ENCODE measurements around the gene UPP2.

Gene UPP2

DNA sequence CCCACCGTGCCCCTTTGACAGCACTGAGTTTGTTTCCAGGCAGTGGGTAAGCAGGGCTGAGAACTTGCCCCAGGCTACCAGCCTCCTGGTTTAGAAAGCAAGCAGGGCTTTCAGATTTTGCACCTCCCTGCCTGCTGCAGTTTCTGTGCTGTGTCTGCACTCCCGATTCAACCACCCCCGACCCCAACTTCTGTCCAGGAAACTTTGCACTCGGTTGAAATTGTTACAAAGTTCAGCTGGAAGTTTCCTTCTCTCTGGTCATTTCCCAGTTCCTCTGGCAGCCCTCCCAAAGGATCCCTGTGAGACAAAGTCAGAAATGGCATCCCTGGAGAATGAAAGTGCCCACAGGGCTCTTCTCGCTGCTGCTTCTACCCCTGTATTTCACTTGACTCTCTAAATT is 12.4 kb upstream of the UPP2 start:
- no peak overlapping the region for H3K4me3 ChIP-seq (ENCODE audit: low read depth, low read length)
- DNase-seq = no peak
- H3K27me3 ChIP-seq (replicated peaks) = no peaks in the 10 kb centered on the region
- in situ Hi-C loops (cut with HindIII; ENCODE audit: low pct_ligation_motif_present, low sequenced_read_pairs) = no loop called here
- H3K36me3 ChIP-seq (replicated peaks) = no peaks in the 10 kb centered on the region
- TF ChIP-seq, protein P1, sequence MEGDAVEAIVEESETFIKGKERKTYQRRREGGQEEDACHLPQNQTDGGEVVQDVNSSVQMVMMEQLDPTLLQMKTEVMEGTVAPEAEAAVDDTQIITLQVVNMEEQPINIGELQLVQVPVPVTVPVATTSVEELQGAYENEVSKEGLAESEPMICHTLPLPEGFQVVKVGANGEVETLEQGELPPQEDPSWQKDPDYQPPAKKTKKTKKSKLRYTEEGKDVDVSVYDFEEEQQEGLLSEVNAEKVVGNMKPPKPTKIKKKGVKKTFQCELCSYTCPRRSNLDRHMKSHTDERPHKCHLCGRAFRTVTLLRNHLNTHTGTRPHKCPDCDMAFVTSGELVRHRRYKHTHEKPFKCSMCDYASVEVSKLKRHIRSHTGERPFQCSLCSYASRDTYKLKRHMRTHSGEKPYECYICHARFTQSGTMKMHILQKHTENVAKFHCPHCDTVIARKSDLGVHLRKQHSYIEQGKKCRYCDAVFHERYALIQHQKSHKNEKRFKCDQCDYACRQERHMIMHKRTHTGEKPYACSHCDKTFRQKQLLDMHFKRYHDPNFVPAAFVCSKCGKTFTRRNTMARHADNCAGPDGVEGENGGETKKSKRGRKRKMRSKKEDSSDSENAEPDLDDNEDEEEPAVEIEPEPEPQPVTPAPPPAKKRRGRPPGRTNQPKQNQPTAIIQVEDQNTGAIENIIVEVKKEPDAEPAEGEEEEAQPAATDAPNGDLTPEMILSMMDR (IDR thresholded peaks at IDR 0.05; ENCODE audit: low read depth, low read length, missing control alignments) = no peak
- H3K27ac ChIP-seq = no peak overlapping the region

DNA sequence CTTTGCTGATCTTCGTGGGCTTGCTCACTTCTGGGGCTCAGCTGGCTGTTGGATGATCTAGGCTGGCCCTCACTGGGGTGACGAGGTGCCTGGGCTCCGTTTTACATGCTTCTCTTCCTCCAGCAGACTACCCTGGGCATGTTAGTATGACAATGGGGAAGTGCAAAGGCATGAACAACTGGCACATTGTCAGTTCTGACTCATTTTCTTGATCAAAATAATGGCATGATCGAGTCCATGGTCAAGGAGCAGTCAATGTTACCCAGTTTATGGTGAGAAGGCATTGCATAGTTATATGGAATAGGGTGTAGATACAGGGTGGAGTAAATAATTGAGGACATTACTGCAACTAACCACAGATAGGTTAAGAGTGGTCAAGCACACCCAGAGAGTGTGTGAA is 10.0 kb upstream of the UPP2 start:
- Histone ChIP-seq H3K27me3 (replicated peaks) (no peaks in the 10 kb centered on the region), H3K36me3 (replicated peaks) (no peaks in the 10 kb centered on the region), H3K4me3 (ENCODE audit: low read depth, low read length) (no peak overlapping the region), H3K27ac (no peak overlapping the region)
- in situ Hi-C loops (cut with HindIII; ENCODE audit: low pct_ligation_motif_present, low sequenced_read_pairs) = no loop called here
- DNase-seq = no peak
- TF ChIP-seq, protein P1 (IDR thresholded peaks at IDR 0.05; ENCODE audit: low read depth, low read length, missing control alignments) = no peak

DNA sequence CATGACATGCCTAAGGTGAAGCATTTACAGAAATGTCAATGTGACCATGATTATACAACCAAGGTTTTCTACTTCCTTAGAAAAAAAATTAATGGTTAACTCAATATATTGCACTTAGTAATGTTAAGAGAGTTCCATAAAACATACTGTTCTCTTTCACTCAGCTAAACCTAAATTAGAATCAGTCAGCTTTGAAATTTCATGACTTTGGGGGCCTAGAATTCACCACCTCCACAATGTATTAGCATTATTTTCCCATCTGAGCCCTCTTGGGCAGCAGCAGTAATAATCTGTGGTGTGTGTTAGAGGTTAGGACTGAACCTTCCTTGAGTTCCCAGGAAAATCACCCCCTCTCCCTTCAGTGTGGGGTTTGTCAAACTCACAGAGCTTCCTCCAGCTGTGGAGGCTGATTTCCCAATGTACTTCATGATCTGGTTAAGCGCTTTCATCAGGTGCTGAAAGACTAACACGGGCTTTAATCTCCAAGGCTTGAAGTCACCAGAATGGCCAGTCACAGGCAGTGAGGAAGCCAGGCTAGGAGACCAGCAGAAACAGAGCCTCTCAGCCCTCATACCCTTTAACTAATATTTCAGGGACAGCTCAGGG is 7.1 kb upstream of the UPP2 start:
- no peaks in the 10 kb centered on the region for H3K27me3 ChIP-seq (replicated peaks)
- H3K36me3 ChIP-seq (replicated peaks) = no peaks in the 10 kb centered on the region
- H3K27ac ChIP-seq = no peak overlapping the region
- TF ChIP-seq, protein P1 (IDR thresholded peaks at IDR 0.05; ENCODE audit: low read depth, low read length, missing control alignments) = no peak
- in situ Hi-C loops (cut with HindIII; ENCODE audit: low pct_ligation_motif_present, low sequenced_read_pairs) = no loop called here
- no peak for DNase-seq
- H3K4me3 ChIP-seq (ENCODE audit: low read depth, low read length) = no peak overlapping the region

DNA sequence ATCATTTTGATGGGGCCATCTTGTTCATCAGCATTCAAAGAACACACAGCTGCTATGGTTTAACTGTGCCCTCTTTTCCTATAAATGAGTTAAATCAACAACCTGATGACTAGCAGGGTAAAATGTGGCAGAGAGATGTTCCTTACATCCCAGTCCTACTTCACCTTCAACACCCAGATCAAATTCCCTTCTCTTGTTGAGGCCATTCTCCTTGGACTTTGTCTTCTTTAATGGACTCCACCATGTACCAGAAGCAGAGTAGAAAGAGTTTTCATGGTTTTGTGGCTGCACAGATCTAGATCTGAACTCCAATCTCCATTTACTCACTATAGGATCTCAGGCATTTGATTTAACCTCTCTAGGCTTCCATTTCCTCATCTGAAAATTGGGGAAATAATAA is 6.4 kb upstream of the UPP2 start:
- DNase-seq = no peak
- Histone ChIP-seq H3K36me3 (replicated peaks) (no peaks in the 10 kb centered on the region), H3K27me3 (replicated peaks) (no peaks in the 10 kb centered on the region), H3K27ac (no peak overlapping the region), H3K4me3 (ENCODE audit: low read depth, low read length) (no peak overlapping the region)
- TF ChIP-seq, protein P1 (IDR thresholded peaks at IDR 0.05; ENCODE audit: low read depth, low read length, missing control alignments) = no peak
- in situ Hi-C loops (cut with HindIII; ENCODE audit: low pct_ligation_motif_present, low sequenced_read_pairs) = no loop called here

DNA sequence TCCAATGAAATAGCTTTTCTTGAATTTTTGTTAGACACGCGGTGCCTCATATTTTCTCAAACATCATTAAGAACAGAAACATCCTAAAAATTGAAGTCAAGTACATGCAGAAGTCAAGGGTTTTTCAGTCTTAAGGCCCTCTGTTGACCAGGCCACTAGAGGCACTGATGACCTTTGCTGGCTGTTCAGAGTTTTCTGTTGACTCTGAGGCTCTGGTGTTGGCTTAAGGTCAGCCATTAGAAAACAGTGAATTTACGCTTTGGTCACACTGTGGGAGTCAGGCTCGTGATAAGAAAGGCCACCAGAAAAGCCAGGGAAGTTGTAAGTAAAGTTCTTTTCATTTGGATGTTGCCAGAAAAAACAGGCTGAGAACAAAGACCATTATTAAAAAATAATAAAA is 5.8 kb upstream of the UPP2 start:
- in situ Hi-C loops (cut with HindIII; ENCODE audit: low pct_ligation_motif_present, low sequenced_read_pairs) = no loop called here

More for the DNA sequence above, 5.8 kb upstream of the UPP2 start:
- H3K36me3 ChIP-seq (replicated peaks) = no peaks in the 10 kb centered on the region
- no peak for DNase-seq
- H3K27ac ChIP-seq = no peak overlapping the region
- H3K4me3 ChIP-seq (ENCODE audit: low read depth, low read length) = no peak overlapping the region
- H3K27me3 ChIP-seq (replicated peaks) = no peaks in the 10 kb centered on the region
- TF ChIP-seq, protein P1 (IDR thresholded peaks at IDR 0.05; ENCODE audit: low read depth, low read length, missing control alignments) = no peak
